ENCODE data around the gene CNIH2. TPM values are rescaled to one million over a fixed set of nuclear protein-coding genes. Genes with fewer than 3 reads are reported as not detected.
A peak's percentile ranks its signal among the peaks of the same experiment; 100 is the strongest.
"Not testable (repeated sequence)": the region's sequence is repeated elsewhere in the genome, so short reads cannot be mapped to it uniquely, and the experiment has no call there.

Gene CNIH2
- total RNA-seq, 1 donor from 2014 or later, result under 0.01 TPM

GRCh38 chr11:66314561-66315497 is 36.9 kb downstream of the CNIH2 start:
- no peak for DNase-seq (ENCODE audit: low read depth in 2 of 2)

- no peak for DNase-seq (ENCODE audit: low read depth in 2 of 2)
These were observed 37.5 kb downstream of the CNIH2 start for GRCh38 chr11:66315498-66315885.

- DNase-seq (ENCODE audit: low read depth in 2 of 2), result no peak
These were observed 38.2 kb downstream of the CNIH2 start for GRCh38 chr11:66315921-66316811.

- peak; percentile 23 to 30 for DNase-seq (ENCODE audit: low read depth in 2 of 2)
These were observed 38.9 kb downstream of the CNIH2 start, which contains the start of gene CD248 for GRCh38 chr11:66316849-66317251. Gene CD248 (minus strand): TSS chr11:66317044. CDS start chr11:66317027, 17 bp downstream.

DNA sequence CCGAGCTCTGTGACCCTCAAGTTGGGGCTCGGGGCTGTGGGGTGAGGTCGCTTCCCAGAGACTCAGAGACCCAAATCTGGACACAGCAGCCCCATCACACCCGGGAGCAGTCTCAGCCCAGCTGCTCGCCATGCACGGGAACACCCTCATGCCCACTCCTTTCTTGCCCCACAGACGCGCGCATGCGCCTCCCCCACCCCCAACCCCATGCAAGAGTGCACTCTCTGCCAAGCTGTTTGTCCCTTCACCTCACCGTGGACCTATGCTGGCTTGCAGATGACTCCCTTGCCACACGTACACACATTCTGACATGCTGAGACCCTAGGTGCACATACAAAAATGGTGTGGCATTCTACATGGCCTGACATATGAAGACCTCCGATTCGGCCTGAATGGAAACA is 39.3 kb downstream of the CNIH2 start:
- DNase-seq (ENCODE audit: low read depth in 2 of 2), result peak in 1 of 2 donors; percentile 22

DNA sequence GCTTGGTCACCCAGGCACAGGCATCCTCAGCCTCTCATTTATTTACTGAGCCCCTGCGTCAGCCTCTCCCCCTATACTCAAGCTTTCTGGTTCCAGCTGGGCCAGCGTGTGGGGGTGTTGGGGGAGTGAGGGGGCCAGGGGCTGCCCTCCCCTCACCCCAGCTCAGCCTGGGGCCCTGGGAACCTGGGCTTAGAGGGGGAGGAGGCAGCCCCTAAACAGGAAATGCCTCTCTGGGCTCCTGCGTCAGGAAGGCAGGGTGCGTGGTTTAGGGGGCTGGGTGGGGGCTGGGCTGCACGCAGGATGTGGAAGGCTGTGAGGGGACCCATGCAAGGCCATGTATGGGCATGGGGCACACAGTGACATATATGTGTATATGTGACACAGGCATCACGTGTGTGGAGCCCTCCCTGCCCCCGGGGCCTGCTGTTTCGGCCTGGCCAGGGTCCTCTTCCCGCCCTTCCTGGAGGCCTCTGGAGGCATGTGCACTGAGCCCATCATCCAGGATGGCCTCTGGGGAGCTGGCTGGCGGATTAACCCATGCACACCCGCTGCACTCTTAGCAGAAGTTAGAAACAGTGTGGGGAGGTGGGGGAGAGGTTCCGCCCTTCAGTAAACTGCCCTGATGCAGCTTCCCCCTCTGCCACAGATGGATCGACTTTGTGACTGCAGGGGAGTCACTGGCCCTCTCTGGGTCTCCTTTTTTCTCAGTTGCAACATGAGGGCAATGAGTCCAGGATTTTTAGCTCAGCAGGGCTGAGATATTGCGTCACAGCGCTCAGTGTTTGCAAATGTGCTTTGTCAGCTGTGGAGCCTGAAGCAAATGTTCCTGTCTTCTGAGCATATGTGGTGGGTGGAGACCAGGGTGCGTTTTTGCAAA is 40.0 kb downstream of the CNIH2 start:
- no peak for DNase-seq (ENCODE audit: low read depth in 2 of 2)

- no peak for DNase-seq (ENCODE audit: low read depth in 2 of 2)
These were observed 40.6 kb downstream of the CNIH2 start for GRCh38 chr11:66318600-66318970.

GRCh38 chr11:66320289-66320688 is 42.3 kb downstream of the CNIH2 start:
- DNase-seq (ENCODE audit: low read depth in 2 of 2), result not testable (repeated sequence)

- not testable (repeated sequence) for DNase-seq (ENCODE audit: low read depth in 2 of 2)
These were observed 42.8 kb downstream of the CNIH2 start for GRCh38 chr11:66320748-66321147.

- DNase-seq (ENCODE audit: low read depth in 2 of 2), result no peak
These were observed 43.6 kb downstream of the CNIH2 start for GRCh38 chr11:66321606-66322005.

DNA sequence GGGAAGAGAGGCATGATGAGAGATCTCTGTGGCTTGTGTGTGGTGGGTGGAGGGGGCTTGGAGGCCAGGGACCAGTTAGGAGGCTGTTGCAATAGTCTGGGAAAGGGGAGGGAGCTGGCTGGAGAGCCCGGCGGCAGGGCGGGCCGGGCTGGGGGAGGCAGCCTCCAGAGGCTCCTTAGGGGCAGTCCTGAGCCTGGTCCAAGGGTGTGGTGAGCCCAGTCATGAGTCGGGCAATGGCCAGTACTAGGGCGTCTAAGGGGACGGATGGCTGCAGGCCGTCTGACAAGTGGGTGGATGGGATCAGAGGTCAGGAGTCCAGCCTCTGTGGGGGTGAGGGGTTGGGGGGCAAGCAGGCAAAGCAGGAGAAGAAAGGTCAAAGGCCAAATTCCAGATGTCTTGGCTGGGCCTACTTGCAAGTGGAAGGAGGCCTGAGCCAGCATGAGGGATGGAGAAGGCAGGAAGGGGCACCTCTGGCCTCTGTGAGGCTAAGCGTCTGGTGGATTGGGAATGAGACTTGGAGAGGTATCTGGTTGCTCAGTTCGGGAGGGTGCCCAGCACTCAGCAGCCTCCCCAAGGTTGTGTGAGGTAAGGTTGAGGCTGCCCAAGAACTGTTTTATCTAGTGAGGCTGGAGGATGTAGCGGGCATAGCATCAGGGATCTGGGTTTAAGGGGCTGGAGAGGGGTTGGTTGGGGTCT is 44.9 kb downstream of the CNIH2 start:
- DNase-seq (ENCODE audit: low read depth in 2 of 2), result no peak

- no peak for DNase-seq (ENCODE audit: low read depth in 2 of 2)
These were observed 45.7 kb downstream of the CNIH2 start for GRCh38 chr11:66323684-66324083.

- no peak for DNase-seq (ENCODE audit: low read depth in 2 of 2)
These were observed 46.7 kb downstream of the CNIH2 start for GRCh38 chr11:66324664-66325063.

- DNase-seq (ENCODE audit: low read depth in 2 of 2), result no peak
These were observed 47.3 kb downstream of the CNIH2 start for GRCh38 chr11:66325263-66325671.

GRCh38 chr11:66326261-66327111 is 48.5 kb downstream of the CNIH2 start:
- DNase-seq (ENCODE audit: low read depth in 2 of 2), result no peak

- DNase-seq (ENCODE audit: low read depth in 2 of 2), result peak in 1 of 2 donors; percentile 37
These were observed 49.4 kb downstream of the CNIH2 start for GRCh38 chr11:66327171-66328030.

- DNase-seq (ENCODE audit: low read depth in 2 of 2), result no peak
These were observed 50.0 kb downstream of the CNIH2 start for GRCh38 chr11:66328031-66328301.

DNA sequence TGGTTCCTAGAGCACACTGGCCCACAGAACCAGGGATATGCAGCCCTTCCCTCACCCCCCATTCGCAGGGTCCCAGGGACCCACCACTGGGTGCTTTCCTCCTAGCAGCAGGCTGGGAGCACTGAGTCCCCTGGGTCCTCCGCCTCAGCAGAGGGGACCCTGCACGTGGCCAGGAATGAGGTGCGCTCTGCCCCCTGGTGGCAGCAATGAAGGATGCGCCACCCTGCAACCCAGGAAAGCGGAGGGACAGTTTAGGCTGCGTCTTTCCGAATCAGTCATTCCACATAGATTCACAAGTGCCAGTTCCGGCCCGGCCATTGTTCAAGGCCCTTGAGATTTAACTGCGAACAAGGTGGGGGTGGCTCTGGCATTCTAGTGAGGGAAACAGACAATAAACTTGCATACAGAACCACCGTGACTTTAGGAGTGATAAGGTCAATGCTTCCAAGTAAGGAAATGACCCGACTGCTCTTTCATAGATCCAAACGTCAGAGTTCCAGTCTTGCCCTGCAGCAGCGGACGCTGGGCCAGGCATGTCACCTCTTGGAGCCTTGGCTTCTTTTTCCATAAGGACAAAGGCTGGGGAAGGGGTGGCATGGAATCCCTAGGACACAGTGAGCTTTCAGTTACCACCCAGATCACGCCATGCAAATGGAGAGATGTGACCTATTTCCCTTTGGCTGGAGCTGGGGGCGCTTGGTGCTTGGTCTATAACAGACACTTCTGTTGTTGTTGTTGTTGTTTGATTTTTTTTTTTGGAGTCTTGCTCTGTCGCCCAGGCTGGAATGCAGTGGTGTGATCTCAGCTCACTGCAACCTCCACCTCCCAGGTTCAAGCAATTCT is 50.5 kb downstream of the CNIH2 start:
- peak; percentile 69 to 79 for DNase-seq (ENCODE audit: low read depth in 2 of 2)
